NCI-H1436 (cell line): ENCODE results near the gene CLDND2.

ENCODE experiments used
- DNase-seq: peaks from one replicate; lab custom pipeline; 2025; lab: John Stamatoyannopoulos, UW

CLDND2 gene

GRCh38 chr19:51330366-51330765 is 38.4 kb downstream of the CLDND2 start:
- no peak for DNase-seq

- no peak for DNase-seq
Observed at GRCh38 chr19:51329411-51329810, 39.4 kb downstream of the CLDND2 start.

GRCh38 chr19:51327066-51328001 is 41.5 kb downstream of the CLDND2 start:
- no peak for DNase-seq

DNA sequence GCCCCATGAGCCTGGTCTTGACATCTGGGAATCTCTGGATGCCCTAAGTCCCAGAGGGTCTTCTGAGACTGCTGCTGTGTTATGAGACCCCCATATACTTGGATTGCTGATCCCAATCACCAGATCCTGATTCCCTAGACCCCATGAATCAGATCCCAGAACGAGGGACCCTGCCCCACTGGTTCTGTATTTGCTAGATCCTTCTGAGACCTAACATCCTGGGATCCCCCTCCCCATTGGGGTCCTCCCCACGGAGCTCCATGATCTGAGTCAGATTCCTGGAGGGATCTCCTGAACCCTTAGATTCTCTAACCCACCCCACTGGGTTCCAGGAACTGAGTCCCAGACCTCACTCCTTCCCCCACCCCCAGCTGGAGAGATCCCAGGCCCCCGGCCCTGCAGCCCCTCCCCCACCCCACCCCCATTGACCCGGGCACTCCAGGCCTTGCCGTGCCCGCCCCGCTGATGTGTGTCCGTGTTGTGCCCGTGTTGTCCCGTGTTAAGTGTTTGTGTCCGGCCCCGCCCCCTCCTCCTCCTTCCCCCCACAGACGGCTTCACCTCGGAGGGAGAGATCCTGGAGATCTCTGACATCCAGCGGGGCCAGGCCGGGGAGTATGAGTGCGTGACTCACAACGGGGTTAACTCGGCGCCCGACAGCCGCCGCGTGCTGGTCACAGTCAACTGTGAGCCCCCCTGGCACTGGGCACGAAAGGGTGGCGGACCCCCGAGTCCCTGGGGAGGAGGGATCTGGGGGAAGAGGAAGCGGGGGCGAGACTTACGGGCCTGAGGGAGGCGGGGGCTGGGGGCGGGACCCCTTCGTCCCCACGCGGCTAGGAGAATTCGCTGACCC is 42.4 kb downstream of the CLDND2 start:
- DNase-seq, result no peak

- no peak for DNase-seq
Observed at GRCh38 chr19:51325161-51325976, 43.4 kb downstream of the CLDND2 start.

DNA sequence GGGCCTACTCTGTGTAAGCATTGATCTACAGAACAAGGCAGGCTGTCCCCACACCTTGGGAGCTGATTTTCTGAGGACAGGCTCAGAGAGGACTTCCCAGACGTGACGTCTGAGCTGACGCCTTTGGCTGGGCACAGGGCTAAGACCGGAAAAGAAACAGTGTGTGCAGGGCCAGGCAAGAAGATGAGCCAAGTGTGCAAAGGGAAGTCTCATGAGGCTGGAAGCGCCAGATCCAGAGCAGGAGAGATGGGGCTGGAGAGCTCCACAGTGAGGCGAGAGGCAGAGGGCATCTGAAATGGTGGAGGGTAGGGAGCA is 44.7 kb downstream of the CLDND2 start:
- DNase-seq, result no peak

DNA sequence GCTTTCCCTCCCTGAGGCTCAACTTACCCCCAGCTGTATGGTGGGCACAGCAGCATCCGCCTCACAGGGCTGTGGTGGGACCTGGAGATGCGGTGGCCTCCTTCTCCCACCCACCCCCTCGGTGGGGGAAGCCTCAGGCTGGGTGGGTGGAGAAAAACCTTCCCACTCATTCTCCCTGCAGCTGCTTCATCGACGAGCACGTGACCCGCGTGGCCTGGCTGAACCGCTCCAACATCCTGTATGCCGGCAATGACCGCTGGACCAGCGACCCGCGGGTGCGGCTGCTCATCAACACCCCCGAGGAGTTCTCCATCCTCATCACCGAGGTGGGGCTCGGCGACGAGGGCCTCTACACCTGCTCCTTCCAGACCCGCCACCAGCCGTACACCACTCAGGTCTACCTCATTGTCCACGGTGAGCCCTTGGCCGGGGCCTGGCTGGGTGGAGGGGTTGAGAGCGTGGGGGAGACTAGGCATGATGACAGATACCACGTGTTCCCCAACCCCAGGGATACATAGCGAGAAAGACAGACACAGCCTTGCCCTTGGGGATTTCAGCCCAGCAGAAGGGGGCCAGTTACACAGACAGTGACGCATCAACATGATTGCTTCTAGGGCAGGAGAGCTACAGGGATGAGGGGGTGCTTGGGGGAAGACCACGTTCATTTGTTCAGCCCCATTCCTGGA is 45.2 kb downstream of the CLDND2 start:
- no peak for DNase-seq

DNA sequence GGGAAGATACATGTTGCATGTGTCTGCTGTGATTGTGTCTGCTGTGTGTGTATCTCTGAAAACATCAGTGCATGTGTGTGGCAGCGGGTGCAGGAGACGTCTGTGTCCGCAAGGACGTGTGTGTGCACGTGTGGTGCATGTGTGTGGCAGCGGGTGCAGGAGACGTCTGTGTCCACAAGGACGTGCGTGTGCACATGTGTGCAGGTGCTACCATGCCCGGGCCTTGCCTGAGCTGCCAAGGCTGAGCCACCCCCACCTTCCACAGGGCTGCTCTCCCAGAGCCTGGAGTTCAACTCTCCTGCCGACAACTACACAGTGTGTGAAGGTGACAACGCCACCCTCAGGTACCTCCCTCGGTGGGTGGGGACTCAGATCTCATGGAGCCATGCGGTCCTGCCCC is 47.0 kb downstream of the CLDND2 start:
- no peak for DNase-seq

- no peak for DNase-seq
Observed at GRCh38 chr19:51320280-51320657, 48.5 kb downstream of the CLDND2 start.

DNA sequence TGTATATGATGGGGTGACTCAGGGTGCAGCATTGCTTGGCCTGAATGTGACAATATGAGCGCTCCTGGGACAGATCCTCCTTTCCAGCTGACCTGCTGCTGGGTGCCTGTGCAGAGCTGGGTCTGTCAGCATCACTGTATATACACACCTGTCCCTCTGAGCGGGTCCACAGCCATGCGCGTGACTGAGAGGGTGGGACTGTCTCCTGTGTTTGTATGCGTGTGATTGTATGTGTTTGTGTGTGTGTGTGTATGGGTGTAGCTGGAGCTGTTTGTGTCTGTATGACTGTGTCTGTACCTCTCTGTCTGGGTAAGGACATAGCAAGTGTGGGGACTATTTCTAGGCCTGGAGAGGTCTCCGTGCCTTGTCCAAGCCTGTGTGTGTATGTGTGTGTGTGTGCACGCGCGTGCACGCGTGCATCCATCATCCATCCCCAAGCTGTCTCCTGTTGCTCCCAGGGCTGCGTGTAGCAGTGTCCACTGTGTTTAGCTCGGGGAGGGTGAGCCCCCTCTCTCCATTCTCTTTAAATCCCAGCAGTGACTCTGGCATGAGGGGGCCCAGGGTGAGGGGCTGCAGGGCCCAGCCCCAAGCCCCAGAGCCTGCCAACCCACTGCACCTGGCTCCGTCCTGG is 49.0 kb downstream of the CLDND2 start:
- no peak for DNase-seq

DNA sequence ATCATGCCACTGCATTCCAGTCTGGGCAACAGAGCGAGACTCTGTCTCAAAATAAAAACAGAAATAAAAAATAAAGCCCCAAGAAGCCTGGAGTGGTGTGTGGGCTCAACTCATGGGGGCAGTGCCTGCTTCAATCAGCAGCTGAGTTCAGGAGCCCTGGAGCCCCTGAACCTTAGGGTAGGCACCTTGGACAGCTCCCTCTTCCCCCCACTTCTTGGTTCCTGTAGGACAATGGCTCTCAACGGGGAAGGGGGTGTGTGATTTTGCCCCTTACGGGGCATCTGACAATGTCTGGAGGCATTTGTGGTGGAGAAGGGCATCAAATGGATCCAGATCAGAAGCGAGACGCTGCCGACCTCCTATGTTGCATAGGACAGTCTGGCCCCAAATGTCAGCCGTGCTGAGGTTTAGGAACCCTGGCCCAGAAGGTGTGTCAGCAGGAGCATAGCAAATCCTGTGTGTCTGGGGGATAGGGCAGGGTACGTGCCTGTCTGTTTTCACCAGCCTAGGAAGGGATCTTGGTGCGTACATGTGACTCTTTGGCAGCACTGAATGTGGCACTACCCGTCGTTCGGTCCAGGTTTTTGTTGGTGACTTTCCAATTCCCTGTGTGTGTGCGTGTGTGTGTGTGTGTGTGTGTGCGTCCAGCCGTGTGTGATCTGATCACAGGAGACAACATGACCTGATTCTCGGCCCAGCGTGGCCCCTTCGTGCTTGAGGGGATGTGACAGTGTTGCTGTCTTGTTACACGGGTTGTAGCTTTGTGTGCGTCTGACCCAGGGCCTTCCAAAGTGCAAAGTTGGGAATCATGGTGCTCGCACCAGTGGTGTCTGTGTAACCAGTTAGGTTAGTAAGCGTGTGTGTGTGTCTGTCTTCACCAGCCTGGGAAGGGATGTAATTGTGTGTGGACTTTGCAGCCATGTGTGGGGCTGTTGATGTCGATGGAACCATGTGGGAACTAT is 49.8 kb downstream of the CLDND2 start:
- no peak for DNase-seq

- no peak for DNase-seq
Observed at GRCh38 chr19:51317968-51318367, 50.8 kb downstream of the CLDND2 start.

GRCh38 chr19:51317376-51317775 is 51.4 kb downstream of the CLDND2 start:
- no peak for DNase-seq
